GDM1 (cell line): ENCODE results near the gene PPARG.

Source experiments
- DNase-seq: peaks from one replicate; lab custom pipeline; 2025; lab: John Stamatoyannopoulos, UW

The PPARG gene

GRCh38 chr3:12312010-12312409, 23.1 kb downstream of the PPARG start:
- no peak for DNase-seq

- no peak for DNase-seq
Measured at GRCh38 chr3:12313519-12313918, 24.6 kb downstream of the PPARG start.

- no peak for DNase-seq
Measured at GRCh38 chr3:12316253-12316652, 27.4 kb downstream of the PPARG start.

GRCh38 chr3:12316729-12317351, 28.0 kb downstream of the PPARG start:
- DNase-seq = no peak

- DNase-seq = no peak
Measured at GRCh38 chr3:12317914-12318313, 29.0 kb downstream of the PPARG start.

GRCh38 chr3:12318758-12319621, 30.1 kb downstream of the PPARG start:
- no peak for DNase-seq

- DNase-seq = no peak
Measured at GRCh38 chr3:12321015-12321414, 32.1 kb downstream of the PPARG start.

GRCh38 chr3:12323237-12323636, 34.4 kb downstream of the PPARG start:
- DNase-seq = no peak

- no peak for DNase-seq
Measured at GRCh38 chr3:12325586-12326515, 37.0 kb downstream of the PPARG start.

GRCh38 chr3:12327021-12327420, 38.2 kb downstream of the PPARG start:
- DNase-seq = no peak

- DNase-seq = no peak
Measured at GRCh38 chr3:12328132-12328836, 39.4 kb downstream of the PPARG start.

- DNase-seq = no peak
Measured at GRCh38 chr3:12328837-12329462, 40.1 kb downstream of the PPARG start.

- DNase-seq = no peak
Measured at GRCh38 chr3:12334786-12335185, 45.9 kb downstream of the PPARG start.

GRCh38 chr3:12335421-12335820, 46.6 kb downstream of the PPARG start:
- DNase-seq = no peak

- DNase-seq = no peak
Measured at GRCh38 chr3:12336099-12336498, 47.2 kb downstream of the PPARG start.

- no peak for DNase-seq
Measured at GRCh38 chr3:12338595-12339546, 50.0 kb downstream of the PPARG start.

- DNase-seq = no peak
Measured at GRCh38 chr3:12339701-12340480, 51.0 kb downstream of the PPARG start.

- DNase-seq = no peak
Measured at GRCh38 chr3:12340506-12340905, 51.6 kb downstream of the PPARG start.

- DNase-seq = no peak
Measured at GRCh38 chr3:12342151-12342550, 53.3 kb downstream of the PPARG start.
